Epidermal melanocyte (primary cell): Measurements from ENCODE around the gene FUCA1.
A peak's percentile ranks its signal among the peaks of the same experiment; 100 is the strongest.
"Not testable (repeated sequence)": the region's sequence is repeated elsewhere in the genome, so short reads cannot be mapped to it uniquely, and the experiment has no call there.

Source experiments
- DNase-seq: peaks from one replicate; pipeline ENCODE4 v3.0.0; 2011; ENCODE audit warnings: low spot score; ENCODE audit not compliant: insufficient read length

The FUCA1 gene

DNA sequence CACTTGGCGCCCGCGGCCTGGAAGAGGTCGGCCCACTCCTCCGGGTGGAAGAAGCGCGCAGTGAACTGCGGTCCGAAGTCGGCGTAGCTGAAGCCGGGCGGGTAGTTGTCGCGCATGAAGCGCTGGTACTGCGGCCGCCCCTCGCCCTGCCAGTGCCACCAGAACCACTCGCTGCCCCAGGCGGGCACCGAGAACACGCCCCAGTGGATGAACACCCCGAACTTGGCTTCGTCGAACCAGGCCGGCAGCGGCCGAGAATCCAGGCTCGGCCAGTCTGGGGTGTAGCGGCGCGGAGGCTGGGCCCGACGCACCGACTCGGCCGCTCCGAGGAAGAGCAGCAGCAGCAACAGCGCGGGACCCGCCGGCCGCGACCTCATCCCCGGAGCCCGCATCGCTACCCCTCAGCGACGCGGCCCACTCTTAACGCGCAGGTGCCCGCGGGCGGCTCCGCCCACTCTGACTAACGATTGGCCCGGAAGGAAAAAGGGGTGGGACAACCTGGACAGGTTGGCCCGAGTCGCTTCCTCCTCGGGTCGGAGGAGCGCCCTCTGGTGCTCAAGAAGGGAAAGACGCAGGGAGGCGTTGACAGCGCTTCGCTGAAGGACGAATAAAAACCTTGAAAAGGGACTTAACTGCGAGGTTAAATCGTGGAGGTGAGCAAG lies at the start of gene FUCA1:
Gene FUCA1, minus strand, starts transcription at position 396 of the 662 bp plus-strand sequence. Its CDS starts 4 bp downstream, at position 392.
- DNase-seq = peak; percentile 99

- DNase-seq = no peak
These were observed 48.4 kb upstream of the FUCA1 start for GRCh38 chr1:23916209-23917131.

DNA sequence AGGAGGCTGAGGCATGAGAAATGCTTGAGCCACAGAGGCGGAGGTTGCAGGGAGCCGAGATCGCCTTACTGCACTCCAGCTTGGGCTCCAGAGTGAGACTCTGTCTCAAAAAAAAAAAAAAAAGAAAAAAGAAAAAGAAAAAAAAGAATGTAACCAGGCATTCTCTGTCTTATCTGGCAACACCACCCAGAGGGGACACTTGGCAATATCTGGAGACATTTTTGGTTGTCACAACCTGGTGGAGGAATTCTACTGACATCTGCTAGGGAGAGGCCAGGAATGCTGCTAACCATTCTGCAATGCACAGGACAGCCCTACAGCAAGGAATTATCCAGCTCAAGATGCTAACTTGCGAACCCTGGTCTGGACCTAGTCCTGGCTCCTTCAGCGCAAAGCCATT lies 47.4 kb upstream of the FUCA1 start:
- no peak for DNase-seq

DNA sequence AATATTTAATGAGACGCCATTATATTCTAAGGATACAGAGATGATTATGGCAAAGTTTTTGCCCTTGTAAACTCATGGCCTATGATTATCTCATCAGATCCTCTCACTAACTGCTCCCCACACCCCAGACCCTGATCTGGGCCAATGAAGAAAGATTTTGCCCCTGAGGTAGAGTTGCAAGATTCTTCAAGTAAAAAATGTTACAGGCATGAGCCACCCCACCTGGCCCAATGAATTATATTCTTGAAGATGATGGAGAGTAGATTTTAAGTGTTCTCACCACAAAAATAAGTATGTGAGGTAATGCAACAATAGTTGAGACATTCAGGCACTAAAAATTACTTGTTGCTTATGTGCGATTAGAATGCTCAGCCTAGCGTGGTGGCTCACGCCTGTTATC lies 46.8 kb upstream of the FUCA1 start:
- no peak for DNase-seq

DNA sequence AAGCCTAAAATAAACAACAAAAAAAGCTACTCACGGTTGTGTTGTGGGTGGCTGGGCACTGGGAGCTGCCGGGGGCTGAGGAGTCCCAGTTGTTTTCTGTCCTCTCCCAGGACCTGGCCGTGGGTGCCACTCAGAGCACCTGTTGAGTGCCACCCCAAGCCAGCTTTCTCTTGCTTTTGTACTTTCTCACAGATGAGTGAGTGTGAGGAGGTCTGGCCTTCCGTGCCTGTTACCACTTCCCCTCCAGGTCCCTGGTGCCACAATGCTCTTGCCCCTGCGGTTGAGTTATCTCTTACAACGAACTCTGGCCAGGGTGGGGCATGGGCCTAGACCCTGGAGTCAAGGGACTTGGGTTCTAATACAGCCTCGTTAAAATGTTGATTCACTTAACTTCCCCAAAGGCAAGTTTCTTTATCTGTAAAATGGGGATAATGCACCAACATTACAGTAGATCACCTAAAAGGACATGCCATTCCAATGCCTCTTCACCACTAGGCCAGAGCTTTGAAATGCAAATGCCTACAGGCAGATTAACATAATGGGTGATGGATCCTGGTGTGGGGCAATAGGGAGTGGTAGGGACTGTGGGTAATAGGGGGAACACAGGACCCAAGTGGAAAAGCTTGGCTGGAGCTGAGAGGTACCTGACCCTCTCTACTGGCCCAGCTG lies 45.3 kb upstream of the FUCA1 start, which contains the start of gene CNR2:
Gene CNR2, minus strand, starts transcription at position 151 of the 669 bp plus-strand sequence. CDS start 37,745 bp downstream, outside the sequence.
- DNase-seq = no peak

DNA sequence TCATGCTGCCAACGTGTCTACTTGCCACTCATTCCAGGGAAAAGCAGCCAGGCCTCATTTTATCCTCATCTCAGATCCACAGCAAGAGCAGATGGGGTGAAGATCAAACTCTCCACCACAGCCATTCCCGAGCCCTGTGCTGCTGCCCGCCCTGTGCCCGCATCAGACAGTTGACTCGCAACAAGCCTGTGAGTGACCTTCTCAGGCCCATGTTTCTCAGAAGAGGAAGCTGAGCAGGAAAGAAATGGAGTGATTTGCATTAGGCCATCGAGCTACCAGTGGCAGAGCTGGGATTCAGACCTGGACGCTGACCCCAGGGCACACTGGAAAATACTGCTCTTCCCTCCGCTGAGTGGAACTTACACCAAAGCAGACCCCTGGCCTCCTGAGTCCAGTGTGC lies 43.8 kb upstream of the FUCA1 start:
- DNase-seq = no peak

- DNase-seq = no peak
These were observed 42.6 kb upstream of the FUCA1 start for GRCh38 chr1:23910553-23911246.

DNA sequence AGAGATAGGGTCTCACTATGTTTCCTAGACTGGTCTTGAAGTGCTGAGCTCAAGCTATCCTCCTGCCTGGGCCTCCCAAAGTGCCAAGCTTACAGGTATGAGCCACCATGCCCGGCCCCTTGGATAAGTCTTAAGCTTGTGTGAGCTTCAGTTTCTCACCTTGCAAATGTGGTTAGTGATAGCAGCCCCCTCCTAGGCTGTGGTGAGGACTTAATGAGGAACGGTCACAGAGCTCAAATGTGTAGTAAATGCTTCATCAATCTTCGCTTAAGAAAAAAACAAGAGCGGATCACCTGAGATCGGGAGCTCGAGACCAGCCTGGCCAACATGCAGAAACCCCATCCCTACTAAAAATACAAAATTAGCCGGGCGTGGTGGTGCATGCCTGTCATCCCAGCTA lies 42.1 kb upstream of the FUCA1 start:
- DNase-seq = no peak

DNA sequence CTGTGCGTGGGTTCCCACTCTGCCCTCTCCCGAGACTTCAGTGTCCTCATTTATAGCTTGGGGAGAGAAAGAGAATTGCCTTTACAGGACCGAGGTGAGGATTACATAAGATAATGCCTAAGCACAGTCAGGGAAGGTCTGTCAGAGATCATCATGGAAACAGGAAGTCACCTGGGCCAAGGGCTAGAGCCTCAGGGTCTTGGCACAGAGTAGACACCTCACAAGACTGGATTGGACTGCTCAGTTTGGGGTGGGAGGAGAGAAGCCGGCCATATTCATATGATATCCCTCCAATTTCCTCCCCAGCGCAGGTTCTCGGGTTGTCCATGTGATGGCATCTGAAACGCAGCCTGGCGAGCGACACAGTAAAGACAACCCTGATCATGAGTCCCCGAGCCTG lies 41.3 kb upstream of the FUCA1 start:
- DNase-seq = no peak

GRCh38 chr1:23908453-23909341 lies 40.6 kb upstream of the FUCA1 start:
- no peak for DNase-seq

GRCh38 chr1:23906731-23907130 lies 38.6 kb upstream of the FUCA1 start:
- DNase-seq = no peak

- DNase-seq = no peak
These were observed 37.5 kb upstream of the FUCA1 start for GRCh38 chr1:23905461-23906025.

- DNase-seq = no peak
These were observed 36.8 kb upstream of the FUCA1 start for GRCh38 chr1:23904748-23905357.

DNA sequence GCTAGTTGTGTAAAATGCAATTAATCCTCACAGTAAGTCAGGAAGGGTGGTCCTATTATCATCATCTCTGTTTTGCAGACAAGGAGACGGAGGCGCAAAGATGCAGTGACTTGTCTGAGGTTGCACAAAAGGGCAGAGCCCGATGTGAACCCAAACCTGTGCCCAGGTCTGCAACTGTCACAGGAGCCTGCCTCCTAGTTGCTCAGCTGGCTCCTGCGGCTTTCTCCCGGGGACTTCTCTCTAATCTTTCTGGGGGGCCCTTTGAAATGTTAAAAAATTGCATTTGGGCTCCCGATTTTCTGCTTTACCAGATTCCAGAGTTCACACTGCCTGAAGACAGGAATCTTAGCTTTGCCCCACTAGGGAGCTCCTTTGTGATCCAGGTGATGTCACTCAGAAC lies 35.7 kb upstream of the FUCA1 start:
- DNase-seq = no peak

DNA sequence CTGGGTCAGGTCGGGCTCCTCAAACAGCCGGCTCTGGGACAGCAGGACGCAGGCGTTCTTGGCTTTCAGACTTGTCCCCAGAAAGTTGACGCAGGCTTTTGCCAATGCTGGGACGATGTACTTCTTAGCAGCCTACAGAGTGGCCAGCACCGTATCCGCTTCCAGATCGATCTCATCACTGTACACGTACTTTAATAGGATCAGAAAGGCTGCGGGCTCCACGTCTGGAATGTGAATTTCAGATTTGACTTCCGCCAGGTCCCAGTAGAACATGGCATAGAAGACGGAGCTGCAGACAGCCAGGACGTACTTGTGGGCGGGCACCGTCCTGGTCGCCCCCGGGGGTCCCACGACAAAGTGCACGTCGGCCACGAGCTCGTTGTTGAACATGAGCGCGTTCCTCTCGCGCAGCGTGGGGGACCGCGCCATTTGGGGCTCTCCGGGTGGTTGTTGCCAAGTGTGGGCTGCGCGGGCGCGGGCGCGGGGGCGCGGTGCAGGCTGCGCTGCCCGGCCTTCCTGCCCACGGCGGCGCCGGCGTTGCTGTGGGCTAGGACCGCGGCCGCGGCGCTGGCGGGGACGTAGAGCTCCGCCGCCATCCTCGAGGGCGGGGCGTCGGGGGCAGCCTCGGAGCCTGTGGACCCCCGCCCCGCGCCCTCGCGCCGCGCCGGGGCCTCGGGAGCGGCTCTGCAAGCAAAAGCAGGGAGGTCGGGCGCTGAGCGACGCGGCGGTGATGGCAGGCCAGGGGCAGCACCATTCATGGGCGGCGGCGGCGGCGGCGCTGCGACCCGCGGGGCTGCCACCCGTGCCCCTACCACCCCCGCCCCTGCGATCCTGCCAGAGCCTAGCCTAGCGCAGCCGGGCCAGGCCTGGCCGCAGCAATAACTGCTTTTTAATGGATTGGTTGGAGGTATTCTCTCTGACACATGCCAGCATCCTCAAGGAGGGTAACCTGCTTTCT lies 34.5 kb upstream of the FUCA1 start:
- no peak for DNase-seq

GRCh38 chr1:23900017-23900416 lies 31.9 kb upstream of the FUCA1 start:
- not testable (repeated sequence) for DNase-seq

- DNase-seq = no peak
These were observed 31.0 kb upstream of the FUCA1 start for GRCh38 chr1:23899070-23899469.

GRCh38 chr1:23897083-23897482 lies 29.0 kb upstream of the FUCA1 start:
- DNase-seq = no peak
